H1 (cell line): ENCODE results near the gene GRAMD1B. TPM values are rescaled to one million over a fixed set of nuclear protein-coding genes. Genes with fewer than 3 reads are reported as not detected.

Source experiments
- CTCF ChIA-PET: fragments of 300-600 bp; sonication (Branson Sonifier 250); formaldehyde crosslinking; loops from one replicate; lab custom pipeline; 2021; ENCODE audit not compliant: partially characterized antibody; lab: Charles Lee
- POLR2A ChIA-PET: fragments of 300-600 bp; sonication (Branson Sonifier 250); formaldehyde crosslinking; loops from one replicate; lab custom pipeline; 2021; ENCODE audit warnings: inconsistent platforms; ENCODE audit not compliant: partially characterized antibody; lab: Charles Lee
- DNase-seq, 2 experiments: peaks; one replicate each; pipeline versions ENCODE4 v3.0.0 to v3.0.0-alpha.2; 2010 to 2022; ENCODE audit warnings: low spot score in 2 of 2, low read depth in 1 of 2, mixed read lengths in 1 of 2
- FAIRE-seq: peaks from 2 replicates; lab custom pipeline; 2011; peaks lifted over from hg19 to GRCh38; lab: Jason Lieb, UNC
- H2AFZ ChIP-seq: 2 replicates; pipeline ENCODE4 v1.8.1; 2012; ENCODE audit warnings: low read length, inconsistent platforms
- H2AK5ac ChIP-seq: 2 replicates; pipeline ENCODE4 v1.6.1; 2013; ENCODE audit warnings: low read depth, low read length
- H2BK120ac ChIP-seq: replicated peaks from 2 replicates; pipeline ENCODE3; 2013; ENCODE audit warnings: low read depth, low read length, inconsistent platforms
- H2BK12ac ChIP-seq: 2 replicates; pipeline ENCODE4 v1.6.1; 2013; ENCODE audit warnings: low read depth, low read length
- H2BK15ac ChIP-seq: 2 replicates; pipeline ENCODE4 v1.6.1; 2013; ENCODE audit warnings: low read length
- H2BK20ac ChIP-seq: 2 replicates; pipeline ENCODE4 v1.6.1; 2013; ENCODE audit warnings: low read length
- H2BK5ac ChIP-seq: 2 replicates; pipeline ENCODE4 v1.6.1; 2013; ENCODE audit warnings: low read depth, low read length
- H3K14ac ChIP-seq: 2 replicates; pipeline ENCODE4 v1.6.1; 2013; ENCODE audit warnings: inconsistent platforms; ENCODE audit not compliant: insufficient read length
- H3K18ac ChIP-seq: 2 replicates; pipeline ENCODE4 v1.6.1; 2013; ENCODE audit warnings: low read length; ENCODE audit errors: extremely low read depth
- H3K23ac ChIP-seq: 2 replicates; pipeline ENCODE4 v1.6.1; 2013; ENCODE audit warnings: inconsistent platforms; ENCODE audit not compliant: insufficient read length
- H3K23me2 ChIP-seq: 2 replicates; pipeline ENCODE4 v1.6.1; 2013; ENCODE audit warnings: low read depth, low read length
- H3K27ac ChIP-seq: 2 replicates; pipeline ENCODE4 v1.6.1; 2011; ENCODE audit warnings: low read depth, low read length, inconsistent platforms
- H3K27me3 ChIP-seq, 4 experiments: replicated peaks in 1 of 4; 1 replicate in 1 of 4; 2 replicates in 3 of 4; pipeline versions ENCODE4 v1.6.1 to v1.8.1; 2011 to 2013; ENCODE audit warnings: low read length in 3 of 4, mild to moderate bottlenecking in 3 of 4, inconsistent platforms in 2 of 4, mixed read lengths in 2 of 4, moderate library complexity in 1 of 4; ENCODE audit not compliant: control insufficient read depth in 3 of 4, insufficient read depth in 3 of 4; ENCODE audit errors: extremely low read depth in 1 of 4
- H3K36me3 ChIP-seq, 4 experiments: 2 replicates each; pipeline versions ENCODE4 v1.6.1 to v1.8.1; 2011 to 2013; ENCODE audit warnings: mild to moderate bottlenecking in 4 of 4, low read length in 3 of 4, moderate library complexity in 2 of 4, control low read depth in 1 of 4, inconsistent platforms in 1 of 4; ENCODE audit not compliant: insufficient read depth in 4 of 4, control insufficient read depth in 2 of 4
- H3K4ac ChIP-seq: replicated peaks from 2 replicates; pipeline ENCODE3; 2013; ENCODE audit warnings: low read length, low read depth, mixed read lengths, inconsistent platforms; ENCODE audit not compliant: insufficient read length
- H3K4me1 ChIP-seq, 4 experiments: replicated peaks in 1 of 4; 1 replicate in 1 of 4; 2 replicates in 3 of 4; pipeline versions ENCODE4 v1.6.1 to v1.8.1; 2011 to 2013; ENCODE audit warnings: low read length in 3 of 4, inconsistent platforms in 2 of 4, mixed read lengths in 1 of 4; ENCODE audit not compliant: insufficient read depth in 4 of 4, control insufficient read depth in 3 of 4
- H3K4me2 ChIP-seq, 2 experiments: 2 replicates each; pipeline versions ENCODE4 v1.6.1 to v1.8.1; 2011 to 2013; ENCODE audit warnings: low read depth in 2 of 2, low read length in 2 of 2, control low read depth in 1 of 2, inconsistent platforms in 1 of 2, mild to moderate bottlenecking in 1 of 2; ENCODE audit not compliant: insufficient read depth in 1 of 2
- H3K4me3 ChIP-seq, 4 experiments: fragments of 200-600, 300-600 bp in 1 of 4; sonication (generic), shearing (Covaris generic), sonication (Bioruptor Twin) in 1 of 4; 2 replicates each; pipeline versions ENCODE4 v1.5.1 to v1.8.1; 2011 to 2016; ENCODE audit warnings: low read length in 4 of 4, low read depth in 3 of 4, control low read depth in 2 of 4, inconsistent platforms in 2 of 4, mild to moderate bottlenecking in 2 of 4, mixed read lengths in 1 of 4, moderate library complexity in 1 of 4; ENCODE audit not compliant: insufficient read depth in 2 of 4; ENCODE audit errors: extremely low read depth in 1 of 4
- H3K56ac ChIP-seq: replicated peaks from 2 replicates; pipeline ENCODE3; 2013; ENCODE audit warnings: low read depth, mild to moderate bottlenecking, mixed read lengths, low read length, inconsistent platforms; ENCODE audit not compliant: insufficient read length
- H3K79me1 ChIP-seq: 2 replicates; pipeline ENCODE4 v1.6.1; 2013; ENCODE audit warnings: low read depth, low read length, control low read depth
- H3K79me2 ChIP-seq, 2 experiments: 2 replicates each; pipeline versions ENCODE4 v1.6.1 to v1.8.1; 2012 to 2013; ENCODE audit warnings: low read length in 2 of 2, mild to moderate bottlenecking in 2 of 2, inconsistent platforms in 1 of 2; ENCODE audit not compliant: insufficient read depth in 2 of 2, control insufficient read depth in 1 of 2
- H3K9ac ChIP-seq, 4 experiments: replicated peaks in 1 of 4; 1 replicate in 1 of 4; 2 replicates in 3 of 4; pipeline versions ENCODE4 v1.6.1 to v1.8.1; 2011 to 2013; ENCODE audit warnings: low read depth in 3 of 4, low read length in 3 of 4, control low read depth in 2 of 4, mild to moderate bottlenecking in 2 of 4, moderate library complexity in 2 of 4, inconsistent platforms in 1 of 4; ENCODE audit errors: extremely low read depth in 1 of 4
- H3K9me3 ChIP-seq, 2 experiments: 2 replicates each; pipeline versions ENCODE4 v1.6.1 to v1.8.1; 2012 to 2013; ENCODE audit warnings: mild to moderate bottlenecking in 2 of 2, moderate library complexity in 2 of 2, control low read depth in 1 of 2, inconsistent platforms in 1 of 2, low read depth in 1 of 2, low read length in 1 of 2, mixed read lengths in 1 of 2; ENCODE audit not compliant: insufficient read depth in 2 of 2
- H4K20me1 ChIP-seq, 2 experiments: replicated peaks in 1 of 2; 2 replicates each; pipeline versions ENCODE3 to v1.8.1; 2011 to 2013; ENCODE audit warnings: inconsistent platforms in 2 of 2, low read length in 2 of 2, mild to moderate bottlenecking in 1 of 2; ENCODE audit not compliant: insufficient read depth in 2 of 2, control insufficient read depth in 1 of 2
- H4K5ac ChIP-seq: 2 replicates; pipeline ENCODE4 v1.6.1; 2013; ENCODE audit warnings: low read length, low read depth, mixed read lengths, inconsistent platforms; ENCODE audit not compliant: insufficient read length
- H4K8ac ChIP-seq: 2 replicates; pipeline ENCODE4 v1.8.0; 2013; ENCODE audit warnings: mild to moderate bottlenecking, moderate library complexity, low read length, inconsistent platforms; ENCODE audit not compliant: insufficient read depth; ENCODE audit errors: extremely low read depth
- H4K91ac ChIP-seq: replicated peaks from 2 replicates; pipeline ENCODE3; 2013; ENCODE audit warnings: low read length, mixed read lengths, inconsistent platforms; ENCODE audit not compliant: insufficient read length
- ATF2 ChIP-seq: IDR thresholded peaks from 2 replicates; pipeline ENCODE4 v1.6.1; 2012; ENCODE audit warnings: low read length, inconsistent platforms
- BACH1 ChIP-seq: IDR thresholded peaks from 2 replicates; pipeline ENCODE4 v1.6.1; 2012; ENCODE audit warnings: low read length, improper control_type of control experiment
- BCL11A ChIP-seq, 2 experiments: IDR thresholded peaks; one replicate each; pipeline ENCODE4 v1.6.1; 2011; ENCODE audit warnings: low read depth in 2 of 2, low read length in 2 of 2, mild to moderate bottlenecking in 2 of 2
- CEBPB ChIP-seq: IDR thresholded peaks from 2 replicates; pipeline ENCODE4 v1.6.1; 2012; ENCODE audit warnings: low read depth, low read length
- CHD2 ChIP-seq: IDR thresholded peaks from 2 replicates; pipeline ENCODE4 v1.6.1; 2012; ENCODE audit warnings: low read length, improper control_type of control experiment
- EP300 ChIP-seq, 2 experiments: IDR thresholded peaks; 1 replicate in 1 of 2; 2 replicates in 1 of 2; pipeline ENCODE4 v1.6.1; 2011 to 2012; ENCODE audit warnings: low read depth in 2 of 2, low read length in 2 of 2, mild to moderate bottlenecking in 2 of 2, borderline replicate concordance in 1 of 2, inconsistent platforms in 1 of 2, moderate library complexity in 1 of 2
- SAP30 ChIP-seq: fragments of 300-600 bp; sonication (generic); IDR thresholded peaks from 2 replicates; pipeline ENCODE4 v1.7.1; 2012; ENCODE audit warnings: low read length, moderate library complexity, mild to moderate bottlenecking, inconsistent platforms; ENCODE audit not compliant: insufficient read depth, insufficient replicate concordance
- TAF7 ChIP-seq: optimal IDR thresholded peaks from 2 replicates; pipeline ENCODE3; 2011; ENCODE audit warnings: low read depth, mild to moderate bottlenecking, inconsistent platforms, low read length, moderate library complexity, borderline replicate concordance
- TEAD4 ChIP-seq: IDR thresholded peaks from 2 replicates; pipeline ENCODE4 v1.6.1; 2012; ENCODE audit warnings: low read depth, low read length, inconsistent platforms, mixed read lengths
- whole genome bisulfite sequencing, 2 experiments: shearing (Covaris generic) in 1 of 2; methylation state at CpG; one replicate each; pipeline versions ENCODE4 v1.1.6 to v1.1.7; 2013 to 2015; ENCODE audit warnings: low lambda C conversion rate in 2 of 2, mixed read lengths in 2 of 2, inconsistent platforms in 1 of 2, low coverage in 1 of 2, missing lambda C conversion rate in 1 of 2; ENCODE audit not compliant: insufficient replicate concordance in 2 of 2, insufficient coverage in 1 of 2, insufficient read length in 1 of 2; ENCODE audit errors: extremely low coverage in 1 of 2, missing lambda C conversion rate in 1 of 2; 5-methylcytosine and 5-hydroxymethylcytosine counted together
- polyA plus RNA-seq, 7 experiments: library from polyadenylated mRNA; depleted of rRNA in 3 of 7; stranded (reverse) in 5 of 7; unstranded in 2 of 7; fragments of >200 nt in 5 of 7; fragments of 200-250 nt in 2 of 7; gene quantifications; 1 replicate in 5 of 7; 2 replicates in 1 of 7; 4 replicates in 1 of 7; pipeline versions ENCODE4 v1.2.1 to v1.2.3, GENCODE V29; 2011 to 2013; ENCODE audit warnings: missing spikeins in 2 of 7, mixed read lengths in 2 of 7
- total RNA-seq: library from RNA; stranded (reverse); fragmentation: NEBNext Ultra II Directional; extraction: Animal tissue kit (Norgen Biotek cat#: 25700); gene quantifications from 2 replicates; pipeline ENCODE4 v1.2.1, GENCODE V29; 2021
- TF ChIP-seq, protein P1 (sequence below): IDR thresholded peaks from 2 replicates; pipeline ENCODE4 v1.6.1; 2012; ENCODE audit warnings: inconsistent platforms

GRAMD1B gene
- total and polyA plus RNA-seq, 2 of the 8 experiments (the other 6 are each of a cell fraction or from before 2014, with no cell fraction given) = 10.1 to 21.2 TPM

GRCh38 chr11:123566852-123567251 lies 136.8 kb downstream of the GRAMD1B start:
- 78% methylated on average over 4 of the region's 4 CpGs; no CpG with 5 or more reads in 1 of the 2 experiments for WGBS, 2 experiments
- no peak overlapping the region for H2BK15ac ChIP-seq
- no peak overlapping the region for H3K56ac ChIP-seq
- no peak overlapping the region for H2BK5ac ChIP-seq
- no peaks in the 10 kb centered on the region for H3K36me3 ChIP-seq
- no peak overlapping the region for H3K14ac ChIP-seq
- TF ChIP-seq, protein P1, sequence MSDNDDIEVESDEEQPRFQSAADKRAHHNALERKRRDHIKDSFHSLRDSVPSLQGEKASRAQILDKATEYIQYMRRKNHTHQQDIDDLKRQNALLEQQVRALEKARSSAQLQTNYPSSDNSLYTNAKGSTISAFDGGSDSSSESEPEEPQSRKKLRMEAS = no peak
- TF ChIP-seq SAP30 (no peak), EP300 (IDR thresholded peaks at IDR 0.05; ENCODE audit: borderline replicate concordance in 1 of 2, low read depth in 2 of 2, low read length in 2 of 2) (no peak), CEBPB (no peak), BACH1 (no peak), TEAD4 (no peak), ATF2 (no peak), TAF7 (no peak), CHD2 (no peak), BCL11A (IDR thresholded peaks at IDR 0.05; ENCODE audit: low read depth in 2 of 2, low read length in 2 of 2) (no peak)
- TF ChIP-seq, all 59 proteins: peak for 0
- Histone ChIP-seq H3K27me3 (no peaks in the 10 kb centered on the region), H3K79me1 (no peaks in the 10 kb centered on the region), H2BK20ac (no peak overlapping the region), H3K27ac (no peak overlapping the region), H4K91ac (no peak overlapping the region), H3K4me2 (no peak overlapping the region), H3K4me1 (peaks cover 0 to 16% (median 6%) of the 10 kb centered on the region in 4 experiments), H2BK12ac (no peak overlapping the region), H2AFZ (no peak overlapping the region), H3K23me2 (no peaks in the 10 kb centered on the region), H2BK120ac (no peak overlapping the region), H3K4me3 (no peak overlapping the region), H3K79me2 (peaks cover 3 to 4% of the 10 kb centered on the region in 2 experiments; a peak in 2 of 4 replicates), H3K23ac (no peak overlapping the region), H4K8ac (no peak overlapping the region), H2AK5ac (no peak overlapping the region), H3K9me3 (no peaks in the 10 kb centered on the region), H3K4ac (no peak overlapping the region), H4K5ac (no peak overlapping the region), H4K20me1 (no peaks in the 10 kb centered on the region), H3K9ac (no peak overlapping the region), H3K18ac (no peak overlapping the region)
- POLR2A ChIA-PET = no interaction called here
- FAIRE-seq = no peak
- CTCF ChIA-PET = interaction anchor here (0.7 to 2.3 kb wide), 10 partner anchors 9 to 455 kb away, joined by 3 to 15 read pairs (median 4); no protein-coding TSS in a partner anchor
- DNase-seq = no peak
